HCT116 (cell line): ENCODE data around the gene FRMD8. TPM values are rescaled to one million over a fixed set of nuclear protein-coding genes. Genes with fewer than 3 reads are reported as not detected.

Source experiments
- ATAC-seq: fragments of 200-7000 bp; cut with Tn5 transposase; 2 replicates; pipeline ENCODE4 v1.9.1; 2020; ENCODE audit warnings: mild to moderate bottlenecking, moderate library complexity
- BruUV-seq: library from RNA; stranded (reverse); fragments of 400-500 nt; replicated peaks from 2 replicates; lab custom pipeline; 2021; lab: Mats Ljungman, UMichigan
- CTCF ChIA-PET: fragments of 300-600 bp; sonication (Branson Sonifier 250); formaldehyde crosslinking; loops from one replicate; lab custom pipeline; 2021; ENCODE audit warnings: antibody characterized with exemption; lab: Charles Lee
- POLR2A ChIA-PET: fragments of 300-600, 350-600 bp; sonication (Branson Sonifier 250); formaldehyde crosslinking; loops from one replicate; lab custom pipeline; 2021; ENCODE audit warnings: antibody characterized with exemption; lab: Charles Lee
- RAD21 ChIA-PET, 2 experiments: fragments of 300-600 bp; sonication (Branson Sonifier 250); formaldehyde crosslinking; loops; one replicate each; lab custom pipeline; 2023; ENCODE audit warnings: low total read pairs in 2 of 2; ENCODE audit not compliant: uncharacterized antibody in 2 of 2, unreplicated experiment in 2 of 2, low non-redundant PET in 1 of 2; lab: Charles Lee
- DNase-seq: peaks from one replicate; pipeline ENCODE4 v3.0.0-alpha.2; 2010; ENCODE audit warnings: low read depth, low spot score
- H2AFZ ChIP-seq: fragments of 200-600 bp; shearing (Covaris generic), sonication (generic); 2 replicates; pipeline ENCODE4 v1.6.1; 2017; ENCODE audit warnings: low read depth, mixed run types, mixed read lengths, antibody characterized with exemption, low read length; ENCODE audit not compliant: poor library complexity, severe bottlenecking
- H3K27ac ChIP-seq: 2 replicates; pipeline ENCODE4 v1.5.1; 2012; ENCODE audit warnings: low read depth, low read length
- H3K27me3 ChIP-seq: fragments of 200-600 bp; sonication (generic); 2 replicates; pipeline ENCODE4 v1.6.1; 2016; ENCODE audit warnings: mixed run types, low read length, mixed read lengths; ENCODE audit not compliant: insufficient read depth
- H3K36me3 ChIP-seq, 2 experiments: fragments of 200-500 bp in 1 of 2; fragments of 200-600 bp in 1 of 2; sonication (Bioruptor generic) in 1 of 2; sonication (generic) in 1 of 2; 2 replicates each; pipeline versions ENCODE4 v1.5.1 to v1.6.1; 2014 to 2016; ENCODE audit warnings: low read length in 2 of 2, inconsistent platforms in 1 of 2, mixed read lengths in 1 of 2, mixed run types in 1 of 2; ENCODE audit not compliant: insufficient read depth in 2 of 2, control insufficient read depth in 1 of 2
- H3K4me1 ChIP-seq, 2 experiments: fragments of 200-600 bp in 1 of 2; sonication (generic) in 1 of 2; 2 replicates each; pipeline versions ENCODE4 v1.5.1 to v1.6.1; 2012 to 2017; ENCODE audit warnings: low read length in 2 of 2, inconsistent platforms in 1 of 2, mild to moderate bottlenecking in 1 of 2, mixed read lengths in 1 of 2, mixed run types in 1 of 2, moderate library complexity in 1 of 2; ENCODE audit not compliant: insufficient read depth in 2 of 2, control insufficient read depth in 1 of 2
- H3K4me2 ChIP-seq: fragments of 200-600 bp; sonication (generic); 2 replicates; pipeline ENCODE4 v1.6.1; 2017; ENCODE audit warnings: mixed run types, low read length, mixed read lengths
- H3K4me3 ChIP-seq, 2 experiments: fragments of 200-600 bp in 1 of 2; sonication (generic) in 1 of 2; replicated peaks in 1 of 2; 2 replicates each; pipeline ENCODE4 v1.5.1; 2011 to 2016; ENCODE audit warnings: low read length in 2 of 2, control low read depth in 1 of 2, low read depth in 1 of 2, mild to moderate bottlenecking in 1 of 2, mixed read lengths in 1 of 2, mixed run types in 1 of 2
- H3K79me2 ChIP-seq: fragments of 200-600 bp; sonication (generic); 2 replicates; pipeline ENCODE4 v1.6.1; 2017; ENCODE audit warnings: mild to moderate bottlenecking, mixed run types, low read length, moderate library complexity, mixed read lengths; ENCODE audit not compliant: insufficient read depth
- H3K9ac ChIP-seq: fragments of 200-600 bp; sonication (generic); 2 replicates; pipeline ENCODE4 v1.6.1; 2016; ENCODE audit warnings: low read length, mixed read lengths
- H3K9me2 ChIP-seq: fragments of 200-600 bp; sonication (generic), shearing (Covaris generic); 2 replicates; pipeline ENCODE4 v1.6.1; 2017; ENCODE audit warnings: mixed run types, mild to moderate bottlenecking, moderate library complexity; ENCODE audit not compliant: insufficient read depth
- H3K9me3 ChIP-seq, 2 experiments: fragments of 200-500 bp in 1 of 2; fragments of 200-600 bp in 1 of 2; sonication (Bioruptor generic) in 1 of 2; sonication (generic) in 1 of 2; 2 replicates each; pipeline ENCODE4 v1.6.1; 2014 to 2017; ENCODE audit warnings: low read length in 2 of 2, mixed read lengths in 2 of 2, inconsistent platforms in 1 of 2, low read depth in 1 of 2, mild to moderate bottlenecking in 1 of 2, mixed run types in 1 of 2, moderate library complexity in 1 of 2; ENCODE audit not compliant: control insufficient read depth in 1 of 2, insufficient read depth in 1 of 2
- H4K20me1 ChIP-seq: fragments of 200-600 bp; sonication (generic), shearing (Covaris generic); 2 replicates; pipeline ENCODE4 v1.6.1; 2017; ENCODE audit warnings: mixed run types, mild to moderate bottlenecking, moderate library complexity; ENCODE audit not compliant: insufficient read depth
- CTCF ChIP-seq, 3 experiments: fragments of 200-600 bp in 1 of 3; sonication (generic) in 1 of 3; IDR thresholded peaks in 2 of 3; conservative IDR thresholded peaks in 1 of 3; 2 replicates each; pipeline ENCODE4 v1.5.1; 2012 to 2017; ENCODE audit warnings: low read depth in 2 of 3, low read length in 2 of 3, antibody characterized with exemption in 1 of 3, borderline replicate concordance in 1 of 3, control low read depth in 1 of 3, mild to moderate bottlenecking in 1 of 3, mixed read lengths in 1 of 3, mixed run types in 1 of 3, moderate library complexity in 1 of 3; ENCODE audit not compliant: insufficient read depth in 1 of 3
- EZH2 ChIP-seq: fragments of 200-600 bp; sonication (generic); IDR thresholded peaks from 2 replicates; pipeline ENCODE4 v1.6.1; 2017; ENCODE audit warnings: antibody characterized with exemption, mixed run types
- FOSL1 ChIP-seq: IDR thresholded peaks from 2 replicates; pipeline ENCODE4 v1.6.1; 2012; ENCODE audit warnings: low read depth
- POLR2AphosphoS5 ChIP-seq: IDR thresholded peaks from 2 replicates; pipeline ENCODE4 v1.6.1; 2011; ENCODE audit warnings: mild to moderate bottlenecking, low read depth, low read length, moderate library complexity
- SIN3A ChIP-seq: IDR thresholded peaks from 2 replicates; pipeline ENCODE4 v1.6.1; 2012; ENCODE audit warnings: low read depth
- YY1 ChIP-seq: IDR thresholded peaks from 2 replicates; pipeline ENCODE4 v1.6.1; 2011; ENCODE audit warnings: low read length, low read depth, moderate library complexity, mild to moderate bottlenecking; ENCODE audit not compliant: insufficient replicate concordance; ENCODE audit errors: extremely low read depth
- intact Hi-C: fragments of 100-400 bp; cut with micrococcal nuclease; formaldehyde crosslinking; loops from 2 replicates; pipeline ENCODE4 v1.10.0; 2022
- total RNA-seq: library from RNA; stranded (reverse); gene quantifications from one replicate; pipeline ENCODE4 v1.2.1, GENCODE V29; 2021; ENCODE audit not compliant: unreplicated experiment

The FRMD8 gene
- total RNA-seq, 1 experiment from 2014 or later: 35.8 TPM

- no peaks in the 10 kb centered on the region for H3K36me3 ChIP-seq
- ChIA-PET CTCF (no interaction called here), POLR2A (interaction anchor here (0.6 kb wide), 1 partner anchor 32 kb away, joined by 4 read pairs; no protein-coding TSS in a partner anchor), RAD21 (no interaction called here)
- no peaks in the 10 kb centered on the region for H3K9me3 ChIP-seq
- H3K4me2 ChIP-seq: no peak overlapping the region
- DNase-seq (no peak), ATAC-seq (no peak)
- H3K9ac ChIP-seq: no peak overlapping the region
- BruUV-seq: no TSS peak
- H3K27me3 ChIP-seq: no peaks in the 10 kb centered on the region
- TF ChIP-seq YY1 (no peak), POLR2AphosphoS5 (no peak), SIN3A (no peak), FOSL1 (no peak), CTCF (IDR thresholded peaks at IDR 0.05 in 2 of 3, conservative IDR thresholded peaks at IDR 0.05 in 1 of 3; ENCODE audit: borderline replicate concordance in 1 of 3, insufficient read depth in 1 of 3, low read depth in 2 of 3, low read length in 2 of 3) (no peak), EZH2 (no peak)
- intact Hi-C loops: no loop called here
- peaks cover 6 to 15% of the 10 kb centered on the region in 2 experiments; a peak in 3 of 4 replicates for H3K4me1 ChIP-seq
- no peaks in the 10 kb centered on the region for H3K9me2 ChIP-seq
- no peak overlapping the region for H2AFZ ChIP-seq
- no peaks in the 10 kb centered on the region for H4K20me1 ChIP-seq
- no peak overlapping the region for H3K27ac ChIP-seq
- no peaks in the 10 kb centered on the region for H3K79me2 ChIP-seq
- H3K4me3 ChIP-seq: no peak overlapping the region
These were observed 23.5 kb upstream of the FRMD8 start for GRCh38 chr11:65362966-65363365.

GRCh38 chr11:65363770-65364169, 22.7 kb upstream of the FRMD8 start:
- Histone ChIP-seq H3K27me3 (no peaks in the 10 kb centered on the region), H3K27ac (no peak overlapping the region), H3K4me3 (no peak overlapping the region), H3K4me2 (no peak overlapping the region), H3K9ac (no peak overlapping the region), H3K9me3 (no peaks in the 10 kb centered on the region), H2AFZ (no peak overlapping the region), H3K9me2 (no peaks in the 10 kb centered on the region), H3K4me1 (peaks cover 6 to 10% of the 10 kb centered on the region in 2 experiments; a peak in 3 of 4 replicates), H3K79me2 (no peaks in the 10 kb centered on the region), H4K20me1 (no peaks in the 10 kb centered on the region), H3K36me3 (no peaks in the 10 kb centered on the region)
- no peak for DNase-seq
- ATAC-seq: no peak
- TF ChIP-seq EZH2: no peak
- TF ChIP-seq FOSL1: no peak
- BruUV-seq: no TSS peak
- CTCF ChIA-PET: no interaction called here
- POLR2A ChIA-PET: no interaction called here
- RAD21 ChIA-PET: no interaction called here
- intact Hi-C loops: no loop called here
